Measurements from ENCODE around the gene ZEB2.

ZEB2 gene

GRCh38 chr2:144459286-144459685, 60.6 kb downstream of the ZEB2 start:
- peak overlapping the region; percentile 42 to 74 for H3K27ac ChIP-seq (ENCODE audit: insufficient read depth in 1 of 2, low read depth in 1 of 2, low read length in 2 of 2, poor library complexity in 1 of 2, severe bottlenecking in 2 of 2)
- no peaks in the 10 kb centered on the region for H3K27me3 ChIP-seq (replicated peaks in 2 of 5; ENCODE audit: control insufficient read depth in 4 of 5, insufficient read depth in 5 of 5, low read length in 4 of 5)
- H3K4me3 ChIP-seq (ENCODE audit: control insufficient read depth in 1 of 7, extremely low read depth in 1 of 7, insufficient read depth in 4 of 7, low read depth in 2 of 7, low read length in 6 of 7): peak overlapping the region in 2 of 7 experiments; percentile 22 to 62
- CTCF ChIA-PET: interaction anchor here (1.0 to 1.3 kb wide), 4 partner anchors 9 to 30 kb away, joined by 3 to 4 read pairs (median 3); no protein-coding TSS in a partner anchor
- no peaks in the 10 kb centered on the region for H3K9me3 ChIP-seq (ENCODE audit: control extremely low read depth in 1 of 5, control insufficient read depth in 4 of 5, insufficient read depth in 2 of 5, low read depth in 1 of 5, low read length in 4 of 5)
- H3K36me3 ChIP-seq (ENCODE audit: control insufficient read depth in 4 of 4, insufficient read depth in 4 of 4, low read length in 3 of 4): peaks cover 2 to 26% (median 7%) of the 10 kb centered on the region in 4 experiments
- WGBS (ENCODE audit: insufficient coverage): 0% methylated on average over 1 of the region's 3 CpGs
- POLR2A ChIA-PET: interaction anchor here (1.0 kb wide), 1 partner anchor 10 kb away, joined by 3 read pairs; no protein-coding TSS in a partner anchor
- peaks cover 37 to 68% (median 56%) of the 10 kb centered on the region in 4 experiments for H3K4me1 ChIP-seq (ENCODE audit: control extremely low read depth in 1 of 4, control insufficient read depth in 4 of 4, insufficient read depth in 4 of 4, low read length in 3 of 4)
- DNase-seq: no peak

DNA sequence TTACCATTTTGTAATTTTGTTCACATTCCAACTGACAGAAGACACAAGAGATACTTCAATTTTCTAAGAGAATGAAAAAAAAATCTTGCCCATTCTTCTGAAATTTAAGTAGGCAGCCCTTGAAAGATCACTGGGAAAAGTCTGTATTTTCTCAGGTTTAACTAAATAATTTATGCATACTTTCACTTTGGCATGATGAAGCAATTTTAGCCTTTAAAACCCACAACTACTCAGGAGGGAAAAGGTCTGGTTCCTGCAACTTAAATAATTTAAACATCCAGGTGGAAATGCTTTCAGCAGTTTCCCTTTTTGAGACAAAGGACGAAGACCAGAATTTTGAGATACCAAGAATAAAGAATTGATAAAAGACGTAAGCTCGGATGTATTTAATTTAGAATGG, 61.4 kb downstream of the ZEB2 start:
- Histone ChIP-seq H3K9me3 (ENCODE audit: control extremely low read depth in 1 of 5, control insufficient read depth in 4 of 5, insufficient read depth in 2 of 5, low read depth in 1 of 5, low read length in 4 of 5) (no peaks in the 10 kb centered on the region), H3K4me3 (ENCODE audit: control insufficient read depth in 1 of 7, extremely low read depth in 1 of 7, insufficient read depth in 4 of 7, low read depth in 2 of 7, low read length in 6 of 7) (peak overlapping the region in 4 of 7 experiments; percentile 2 to 62 (median 30)), H3K36me3 (ENCODE audit: control insufficient read depth in 4 of 4, insufficient read depth in 4 of 4, low read length in 3 of 4) (peaks cover 2 to 21% (median 4%) of the 10 kb centered on the region in 4 experiments), H3K27me3 (replicated peaks in 2 of 5; ENCODE audit: control insufficient read depth in 4 of 5, insufficient read depth in 5 of 5, low read length in 4 of 5) (no peaks in the 10 kb centered on the region), H3K4me1 (ENCODE audit: control extremely low read depth in 1 of 4, control insufficient read depth in 4 of 4, insufficient read depth in 4 of 4, low read length in 3 of 4) (peaks cover 41 to 73% (median 59%) of the 10 kb centered on the region in 4 experiments), H3K27ac (ENCODE audit: insufficient read depth in 1 of 2, low read depth in 1 of 2, low read length in 2 of 2, poor library complexity in 1 of 2, severe bottlenecking in 2 of 2) (peak overlapping the region; percentile 42 to 74)
- ChIA-PET CTCF (interaction anchor here (1.0 to 1.3 kb wide), 3 partner anchors 8 to 29 kb away, joined by 3 read pairs; no protein-coding TSS in a partner anchor), POLR2A (interaction anchor here (0.6 to 1.0 kb wide), 4 partner anchors 11 to 356 kb away, joined by 3 read pairs; no protein-coding TSS in a partner anchor)
- peak in 2 of 3 donors; percentile 60 to 67 for DNase-seq
- no CpG with 5 or more reads among the region's 3 CpGs for WGBS (ENCODE audit: insufficient coverage)

DNA sequence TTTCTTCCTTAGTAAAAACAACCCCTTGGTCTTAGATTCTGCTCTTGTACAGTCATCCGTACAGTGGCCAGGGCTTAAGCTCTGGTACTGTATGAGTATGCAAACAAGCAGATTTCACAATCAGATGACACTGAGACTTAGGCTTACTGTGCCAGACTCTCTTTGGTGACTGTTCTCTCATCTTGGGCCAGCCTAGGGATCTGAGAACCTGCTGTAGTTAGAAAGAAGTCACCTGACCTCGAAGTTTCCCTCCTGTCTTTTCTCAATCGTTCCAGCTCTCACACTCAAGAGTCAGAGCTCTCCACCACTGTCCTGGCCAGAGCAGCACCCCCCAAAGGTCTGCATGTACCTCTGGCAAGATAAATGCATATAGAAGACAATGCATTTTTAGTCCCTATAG, 63.2 kb downstream of the ZEB2 start:
- peak; percentile 42 to 85 (median 77) for DNase-seq
- Histone ChIP-seq H3K9me3 (ENCODE audit: control extremely low read depth in 1 of 5, control insufficient read depth in 4 of 5, insufficient read depth in 2 of 5, low read depth in 1 of 5, low read length in 4 of 5) (no peaks in the 10 kb centered on the region), H3K36me3 (ENCODE audit: control insufficient read depth in 4 of 4, insufficient read depth in 4 of 4, low read length in 3 of 4) (peaks cover 0 to 16% (median 2%) of the 10 kb centered on the region in 4 experiments), H3K4me1 (ENCODE audit: control extremely low read depth in 1 of 4, control insufficient read depth in 4 of 4, insufficient read depth in 4 of 4, low read length in 3 of 4) (peaks cover 59 to 91% (median 73%) of the 10 kb centered on the region in 4 experiments), H3K4me3 (ENCODE audit: control insufficient read depth in 1 of 7, extremely low read depth in 1 of 7, insufficient read depth in 4 of 7, low read depth in 2 of 7, low read length in 6 of 7) (no peak overlapping the region), H3K27me3 (replicated peaks in 2 of 5; ENCODE audit: control insufficient read depth in 4 of 5, insufficient read depth in 5 of 5, low read length in 4 of 5) (no peaks in the 10 kb centered on the region), H3K27ac (ENCODE audit: insufficient read depth in 1 of 2, low read depth in 1 of 2, low read length in 2 of 2, poor library complexity in 1 of 2, severe bottlenecking in 2 of 2) (no peak overlapping the region)
- 40% methylated on average over 2 of the region's 3 CpGs for WGBS (ENCODE audit: insufficient coverage)
- ChIA-PET POLR2A (no interaction called here), CTCF (no interaction called here)

- Histone ChIP-seq H3K27ac (ENCODE audit: insufficient read depth in 1 of 2, low read depth in 1 of 2, low read length in 2 of 2, poor library complexity in 1 of 2, severe bottlenecking in 2 of 2) (no peak overlapping the region), H3K4me1 (ENCODE audit: control extremely low read depth in 1 of 4, control insufficient read depth in 4 of 4, insufficient read depth in 4 of 4, low read length in 3 of 4) (peaks cover 53 to 89% (median 73%) of the 10 kb centered on the region in 4 experiments), H3K27me3 (replicated peaks in 2 of 5; ENCODE audit: control insufficient read depth in 4 of 5, insufficient read depth in 5 of 5, low read length in 4 of 5) (no peaks in the 10 kb centered on the region), H3K9me3 (ENCODE audit: control extremely low read depth in 1 of 5, control insufficient read depth in 4 of 5, insufficient read depth in 2 of 5, low read depth in 1 of 5, low read length in 4 of 5) (no peaks in the 10 kb centered on the region), H3K4me3 (ENCODE audit: control insufficient read depth in 1 of 7, extremely low read depth in 1 of 7, insufficient read depth in 4 of 7, low read depth in 2 of 7, low read length in 6 of 7) (no peak overlapping the region), H3K36me3 (ENCODE audit: control insufficient read depth in 4 of 4, insufficient read depth in 4 of 4, low read length in 3 of 4) (peaks cover 0 to 9% (median 2%) of the 10 kb centered on the region in 4 experiments)
- DNase-seq: no peak
- ChIA-PET CTCF (interaction anchor here (0.8 to 1.4 kb wide), 2 partner anchors 10 to 19 kb away, joined by 3 read pairs; no protein-coding TSS in a partner anchor), POLR2A (no interaction called here)
- WGBS (ENCODE audit: insufficient coverage): no CpG with 5 or more reads among the region's 3 CpGs
Observed at GRCh38 chr2:144455987-144456386, 63.9 kb downstream of the ZEB2 start.

DNA sequence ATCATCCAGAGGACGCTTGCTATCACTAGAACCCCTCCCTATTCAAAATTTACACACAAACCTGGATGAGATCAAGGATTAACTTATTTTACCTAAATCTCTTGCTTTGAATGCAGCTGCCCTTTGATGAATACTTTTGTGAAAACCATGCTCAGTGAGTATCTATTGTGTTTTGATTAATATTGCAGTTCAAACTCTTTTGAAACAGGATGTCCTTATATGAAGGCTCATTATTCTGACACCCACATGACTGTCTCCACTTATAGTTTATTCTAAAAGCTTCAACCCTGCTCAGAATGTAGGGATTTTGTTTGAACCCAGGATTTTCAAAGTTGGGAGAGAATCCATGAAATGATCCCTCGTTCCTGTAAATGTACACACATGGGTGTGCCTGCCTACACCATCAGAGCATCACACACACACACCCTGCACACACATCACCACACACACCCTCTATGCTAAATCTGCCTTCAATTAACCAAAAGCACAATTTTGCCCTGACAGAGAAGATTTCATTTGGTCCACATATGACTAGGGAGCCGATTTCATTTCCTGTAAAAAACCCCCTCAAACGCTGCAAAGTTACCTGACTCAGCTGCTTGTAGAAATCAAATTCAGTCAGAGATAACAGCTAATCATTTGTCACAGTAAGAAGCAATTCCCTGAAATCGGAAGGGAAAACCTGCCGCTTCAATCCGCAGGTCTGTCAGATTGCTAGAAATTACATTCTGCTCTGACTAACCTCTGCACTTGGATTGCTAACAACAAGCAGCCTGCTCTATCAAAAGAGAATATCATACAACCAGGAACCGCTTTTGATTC, 65.2 kb downstream of the ZEB2 start:
- H3K36me3 ChIP-seq (ENCODE audit: control insufficient read depth in 4 of 4, insufficient read depth in 4 of 4, low read length in 3 of 4): peaks cover 0 to 16% (median under 1%) of the 10 kb centered on the region in 4 experiments
- WGBS (ENCODE audit: insufficient coverage): 64% methylated on average over 7 of the region's 8 CpGs
- no peak overlapping the region for H3K27ac ChIP-seq (ENCODE audit: insufficient read depth in 1 of 2, low read depth in 1 of 2, low read length in 2 of 2, poor library complexity in 1 of 2, severe bottlenecking in 2 of 2)
- H3K27me3 ChIP-seq (replicated peaks in 2 of 5; ENCODE audit: control insufficient read depth in 4 of 5, insufficient read depth in 5 of 5, low read length in 4 of 5): no peaks in the 10 kb centered on the region
- H3K4me3 ChIP-seq (ENCODE audit: control insufficient read depth in 1 of 7, extremely low read depth in 1 of 7, insufficient read depth in 4 of 7, low read depth in 2 of 7, low read length in 6 of 7): no peak overlapping the region
- POLR2A ChIA-PET: interaction anchor here (0.6 to 0.7 kb wide), 3 partner anchors 11 to 817 kb away, joined by 3 to 4 read pairs (median 3); no protein-coding TSS in a partner anchor
- DNase-seq: peak in 2 of 3 donors; percentile 44 to 48
- no peaks in the 10 kb centered on the region for H3K9me3 ChIP-seq (ENCODE audit: control extremely low read depth in 1 of 5, control insufficient read depth in 4 of 5, insufficient read depth in 2 of 5, low read depth in 1 of 5, low read length in 4 of 5)
- CTCF ChIA-PET: interaction anchor here (1.0 to 1.4 kb wide), 2 partner anchors 9 to 11 kb away, joined by 3 read pairs; no protein-coding TSS in a partner anchor
- peaks cover 47 to 79% (median 66%) of the 10 kb centered on the region in 4 experiments for H3K4me1 ChIP-seq (ENCODE audit: control extremely low read depth in 1 of 4, control insufficient read depth in 4 of 4, insufficient read depth in 4 of 4, low read length in 3 of 4)

GRCh38 chr2:144453486-144454158, 66.3 kb downstream of the ZEB2 start:
- WGBS (ENCODE audit: insufficient coverage): no CpG with 5 or more reads among the region's 5 CpGs
- H3K36me3 ChIP-seq (ENCODE audit: control insufficient read depth in 4 of 4, insufficient read depth in 4 of 4, low read length in 3 of 4): peaks cover 2 to 26% (median 6%) of the 10 kb centered on the region in 4 experiments
- peaks cover 40 to 70% (median 57%) of the 10 kb centered on the region in 4 experiments for H3K4me1 ChIP-seq (ENCODE audit: control extremely low read depth in 1 of 4, control insufficient read depth in 4 of 4, insufficient read depth in 4 of 4, low read length in 3 of 4)
- H3K9me3 ChIP-seq (ENCODE audit: control extremely low read depth in 1 of 5, control insufficient read depth in 4 of 5, insufficient read depth in 2 of 5, low read depth in 1 of 5, low read length in 4 of 5): no peaks in the 10 kb centered on the region
- POLR2A ChIA-PET: interaction anchor here (0.6 to 1.6 kb wide), 2 partner anchors 10 to 818 kb away, joined by 3 to 9 read pairs; no protein-coding TSS in a partner anchor
- no peak overlapping the region for H3K4me3 ChIP-seq (ENCODE audit: control insufficient read depth in 1 of 7, extremely low read depth in 1 of 7, insufficient read depth in 4 of 7, low read depth in 2 of 7, low read length in 6 of 7)
- no peaks in the 10 kb centered on the region for H3K27me3 ChIP-seq (replicated peaks in 2 of 5; ENCODE audit: control insufficient read depth in 4 of 5, insufficient read depth in 5 of 5, low read length in 4 of 5)
- peak overlapping the region; percentile 20 to 78 for H3K27ac ChIP-seq (ENCODE audit: insufficient read depth in 1 of 2, low read depth in 1 of 2, low read length in 2 of 2, poor library complexity in 1 of 2, severe bottlenecking in 2 of 2)
- CTCF ChIA-PET: interaction anchor here (0.9 to 3.4 kb wide), 3 partner anchors 11 to 120 kb away, joined by 3 to 9 read pairs (median 5); no protein-coding TSS in a partner anchor
- DNase-seq: no peak
